HepG2 (cell line): ENCODE results near the gene WFDC10B. TPM values are rescaled to one million over a fixed set of nuclear protein-coding genes. Genes with fewer than 3 reads are reported as not detected.

Experiments
- ATAC-seq: fragments of 200-7000 bp; cut with Tn5 transposase; 3 replicates; pipeline ENCODE4 v1.9.1; 2020; ENCODE audit warnings: mild to moderate bottlenecking, moderate library complexity
- BruUV-seq: library from RNA; stranded (reverse); fragments of 400-500 nt; replicated peaks from 2 replicates; lab custom pipeline; 2021; lab: Mats Ljungman, UMichigan
- CTCF ChIA-PET: fragments of 300-600 bp; formaldehyde crosslinking; extraction: SDS; loops from one replicate; lab custom pipeline; 2021; ENCODE audit warnings: low total read pairs, inconsistent platforms, low intra/inter-chr PET ratio; lab: Yijun Ruan, JAX
- POLR2A ChIA-PET: fragments of 350-600 bp; sonication (Branson Sonifier 250); formaldehyde crosslinking; loops from one replicate; lab custom pipeline; 2020; ENCODE audit warnings: antibody characterized with exemption, inconsistent platforms; lab: Yijun Ruan, JAX
- DNase-seq: peaks from one replicate; pipeline ENCODE4 v3.0.0-alpha.2; 2015; ENCODE audit warnings: low spot score
- FAIRE-seq: peaks from 3 replicates; lab custom pipeline; 2011; peaks lifted over from hg19 to GRCh38; lab: Jason Lieb, UNC
- H2AFZ ChIP-seq: one replicate; pipeline ENCODE4 v1.6.1; 2011; ENCODE audit warnings: low read length, inconsistent platforms
- H3K27ac ChIP-seq: fragments of 300-600 bp; 3 replicates; pipeline ENCODE4 v1.8.0; 2011; ENCODE audit warnings: mixed run types, mild to moderate bottlenecking, mixed read lengths, low read length, inconsistent platforms; ENCODE audit not compliant: insufficient read depth; ENCODE audit errors: extremely low read length
- H3K27me3 ChIP-seq, 2 experiments: fragments of 200-600 bp in 1 of 2; 2 replicates in 1 of 2; 3 replicates in 1 of 2; pipeline versions ENCODE4 v1.6.0 to v1.8.0; 2011; ENCODE audit warnings: low read length in 2 of 2, mild to moderate bottlenecking in 2 of 2, moderate library complexity in 2 of 2, inconsistent platforms in 1 of 2; ENCODE audit not compliant: insufficient read depth in 2 of 2, control insufficient read depth in 1 of 2
- H3K36me3 ChIP-seq, 2 experiments: fragments of 200-600 bp in 1 of 2; replicated peaks in 1 of 2; 2 replicates in 1 of 2; 3 replicates in 1 of 2; pipeline versions ENCODE4 v1.5.1 to v1.8.0; 2011; ENCODE audit warnings: low read length in 2 of 2, inconsistent platforms in 1 of 2; ENCODE audit not compliant: insufficient read depth in 2 of 2, control insufficient read depth in 1 of 2
- H3K4me1 ChIP-seq: 2 replicates; pipeline ENCODE4 v1.5.1; 2012; ENCODE audit warnings: low read length, inconsistent platforms; ENCODE audit not compliant: insufficient read depth
- H3K4me2 ChIP-seq: 2 replicates; pipeline ENCODE4 v1.6.0; 2011; ENCODE audit warnings: low read depth, low read length, inconsistent platforms
- H3K4me3 ChIP-seq, 3 experiments: fragments of 200-600 bp in 1 of 3; sonication (generic), shearing (Covaris generic) in 1 of 3; replicated peaks in 1 of 3; 2 replicates each; pipeline ENCODE4 v1.5.1; 2011 to 2016; ENCODE audit warnings: low read length in 3 of 3, inconsistent platforms in 2 of 3, low read depth in 2 of 3, mild to moderate bottlenecking in 2 of 3, control low read depth in 1 of 3, mixed read lengths in 1 of 3; ENCODE audit not compliant: insufficient read depth in 1 of 3
- H3K79me2 ChIP-seq: one replicate; pipeline ENCODE4 v1.6.1; 2011; ENCODE audit warnings: low read length, inconsistent platforms; ENCODE audit not compliant: insufficient read depth
- H3K9ac ChIP-seq: 2 replicates; pipeline ENCODE4 v1.6.0; 2011; ENCODE audit warnings: mild to moderate bottlenecking, low read depth, low read length, inconsistent platforms; ENCODE audit not compliant: insufficient read depth
- H3K9me3 ChIP-seq: 2 replicates; pipeline ENCODE4 v1.5.1; 2012; ENCODE audit warnings: mild to moderate bottlenecking, low read length
- H4K20me1 ChIP-seq: 2 replicates; pipeline ENCODE4 v1.6.0; 2011; ENCODE audit warnings: inconsistent platforms, mild to moderate bottlenecking, low read length, moderate library complexity; ENCODE audit not compliant: insufficient read depth
- ARID3A ChIP-seq: IDR thresholded peaks from 2 replicates; pipeline ENCODE4 v1.6.1; 2012; ENCODE audit warnings: low read depth, low read length, improper control_type of control experiment
- ARID5B ChIP-seq: IDR thresholded peaks from 2 replicates; pipeline ENCODE4 v1.4.0; 2020; ENCODE audit warnings: mild to moderate bottlenecking, missing genetic modification reagents
- ZNF160 ChIP-seq: sonication (generic); formaldehyde crosslinking; IDR thresholded peaks from 2 replicates; pipeline ENCODE4 v1.8.0; 2022; ENCODE audit warnings: mild to moderate bottlenecking, inconsistent platforms, missing genetic modification reagents
- in situ Hi-C: cut with HindIII; loops from 2 replicates; pipeline ENCODE4 v1.10.0; 2017; ENCODE audit warnings: low pct_unique_long_range_greater_than_20kb; ENCODE audit not compliant: extremely low pct_ligation_motif_present
- intact Hi-C: fragments of 100-400 bp; cut with micrococcal nuclease; formaldehyde crosslinking; loops from one replicate; pipeline ENCODE4 v1.10.0; 2022; ENCODE audit not compliant: unreplicated experiment
- polyA plus RNA-seq, 8 experiments: library from polyadenylated mRNA; depleted of rRNA in 3 of 8; stranded (reverse) in 7 of 8; unstranded in 1 of 8; fragments of >200 nt; fragmentation: Illumina TruSeq in 4 of 8; extraction: Trizol in 4 of 8; gene quantifications; 2 replicates each; pipeline versions ENCODE4 v1.2.1 to v1.2.3, GENCODE V29; 2011 to 2016; ENCODE audit warnings: low read depth in 4 of 8, missing spikeins in 1 of 8, mixed read lengths in 1 of 8; ENCODE audit not compliant: insufficient read depth in 1 of 8
- total RNA-seq, 5 experiments: library from RNA; depleted of rRNA; stranded (reverse); fragments of >200 nt; fragmentation: Illumina TruSeq; extraction: Trizol; gene quantifications; 2 replicates each; pipeline ENCODE4 v1.2.3, GENCODE V29; 2016; ENCODE audit warnings: low read depth in 1 of 5

WFDC10B gene
- total and polyA plus RNA-seq, 2 of the 13 experiments (the other 11 are each of a cell fraction or from before 2014, with no cell fraction given): 0.24 TPM; not detected in 1

- no peak overlapping the region for H3K27ac ChIP-seq
- intact Hi-C loops (no loop called here), in situ Hi-C loops (no loop called here)
- no peak overlapping the region for H3K4me2 ChIP-seq
- no peaks in the 10 kb centered on the region for H3K79me2 ChIP-seq
- no peaks in the 10 kb centered on the region for H3K4me1 ChIP-seq
- H3K36me3 ChIP-seq: no peaks in the 10 kb centered on the region
- H3K9me3 ChIP-seq: peaks cover 18% of the 10 kb centered on the region
- no peak overlapping the region for H3K4me3 ChIP-seq
- POLR2A ChIA-PET: no interaction called here
- no peak for FAIRE-seq
- TF ChIP-seq ZNF160 (CRISPR knock-in tag) (peak; percentile 99), ARID5B (CRISPR knock-in tag) (no peak), ARID3A (no peak)
- TF ChIP-seq, all 625 proteins: peak for 1
- H4K20me1 ChIP-seq: no peaks in the 10 kb centered on the region
- H3K9ac ChIP-seq: no peak overlapping the region
- no peaks in the 10 kb centered on the region for H3K27me3 ChIP-seq
- H2AFZ ChIP-seq: no peak overlapping the region
- no peak for DNase-seq
- BruUV-seq: no TSS peak
- CTCF ChIA-PET: no interaction called here
- no peak for ATAC-seq
These were observed 27.4 kb upstream of the WFDC10B start for GRCh38 chr20:45732199-45732598.
